T-helper 9 cell (primary cell): ENCODE measurements around the gene PI4KB.

ENCODE experiments used
- DNase-seq: peaks from one replicate; pipeline ENCODE4 v3.0.0-alpha.2; 2020

The PI4KB gene

DNA sequence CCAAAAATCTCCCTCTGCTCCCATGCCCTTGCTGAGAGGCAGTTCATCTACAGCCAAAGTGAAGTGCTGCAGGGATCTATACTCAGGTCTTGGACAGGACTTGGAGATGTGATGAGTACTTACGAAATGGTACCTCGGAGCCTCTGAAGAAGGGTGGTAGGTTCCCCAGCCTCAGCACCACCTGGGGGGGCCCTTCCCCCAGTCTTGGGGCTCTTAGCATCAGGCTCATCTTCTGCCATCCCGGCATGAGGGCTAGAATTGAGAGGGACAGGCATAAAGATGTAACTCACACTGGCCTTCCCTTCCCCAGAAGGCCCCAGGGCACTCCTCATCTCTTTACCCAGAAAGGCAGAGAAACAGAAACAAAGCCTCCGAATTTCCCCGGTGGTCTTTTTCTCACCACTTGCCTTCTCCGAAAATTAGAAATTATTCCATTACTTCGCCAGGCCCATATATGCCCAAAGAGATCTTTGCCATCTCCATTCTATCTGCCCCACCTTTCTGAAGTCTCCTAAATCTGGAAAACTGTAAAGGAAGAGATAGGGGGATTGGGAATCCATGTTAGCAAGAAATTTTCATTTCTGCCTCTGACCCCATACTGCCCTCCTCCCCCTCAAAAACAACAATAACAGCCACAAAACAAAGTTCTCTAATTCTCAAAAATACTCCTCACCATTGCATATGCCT lies 19.0 kb upstream of the PI4KB start:
- DNase-seq = no peak

DNA sequence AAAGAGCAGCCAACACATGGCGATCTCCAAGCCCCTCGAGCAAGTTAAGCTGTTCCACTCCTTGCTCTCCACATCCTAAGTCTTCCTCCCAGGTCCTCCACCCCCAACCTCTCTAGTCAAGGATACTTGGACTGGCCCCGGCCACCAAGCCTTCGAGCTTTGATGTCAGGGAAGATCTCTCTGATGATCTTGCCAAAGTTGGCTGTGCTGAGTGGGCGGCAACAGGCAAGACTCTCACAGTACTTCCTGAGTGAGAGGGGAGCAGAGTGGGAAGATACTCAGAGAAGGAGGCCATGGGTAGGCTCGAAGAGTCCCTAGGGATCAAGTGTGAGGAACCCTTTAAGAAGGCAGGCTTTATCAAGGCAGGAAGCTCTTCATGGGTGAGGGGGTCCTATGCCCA lies 17.1 kb upstream of the PI4KB start:
- DNase-seq = no peak

DNA sequence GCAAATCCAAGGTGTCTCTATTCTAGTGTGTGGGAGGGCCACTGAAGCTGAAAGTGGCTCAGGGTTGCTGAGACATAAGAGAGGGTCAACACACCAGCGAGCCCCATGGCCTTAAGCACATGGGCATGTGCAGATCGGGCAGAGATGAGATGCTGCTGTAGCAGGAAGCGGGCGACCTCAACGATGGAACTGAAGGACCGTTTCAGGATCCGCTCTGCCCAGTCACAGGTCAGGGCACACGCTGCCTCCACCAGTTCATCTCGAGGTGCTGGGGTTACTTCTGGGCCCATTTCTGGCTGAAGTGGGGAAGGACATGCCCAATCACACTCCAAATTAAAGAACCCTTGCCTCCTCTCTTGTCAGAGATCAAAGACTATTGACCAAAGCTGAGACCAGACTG lies 16.4 kb upstream of the PI4KB start:
- DNase-seq = no peak

DNA sequence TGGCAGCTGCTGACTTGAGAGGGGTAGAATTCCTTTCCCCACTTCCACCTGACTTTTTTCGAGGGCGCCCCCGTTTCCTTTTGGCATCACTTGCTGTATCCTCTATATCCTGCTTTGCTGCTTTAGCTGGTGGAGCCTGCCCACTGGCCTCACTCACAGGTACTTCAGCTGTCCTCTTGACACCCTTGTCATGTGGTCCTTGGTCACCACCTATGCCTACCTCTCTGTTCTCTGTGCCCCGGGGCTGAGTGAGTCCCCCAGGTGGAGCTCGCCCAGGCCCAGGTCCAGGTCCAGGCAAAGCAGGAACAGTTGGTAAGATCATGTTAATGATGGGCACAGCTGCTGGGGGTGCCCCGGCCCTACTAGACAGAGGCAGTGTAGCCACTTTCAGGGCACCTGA lies 15.4 kb upstream of the PI4KB start:
- DNase-seq = no peak

DNA sequence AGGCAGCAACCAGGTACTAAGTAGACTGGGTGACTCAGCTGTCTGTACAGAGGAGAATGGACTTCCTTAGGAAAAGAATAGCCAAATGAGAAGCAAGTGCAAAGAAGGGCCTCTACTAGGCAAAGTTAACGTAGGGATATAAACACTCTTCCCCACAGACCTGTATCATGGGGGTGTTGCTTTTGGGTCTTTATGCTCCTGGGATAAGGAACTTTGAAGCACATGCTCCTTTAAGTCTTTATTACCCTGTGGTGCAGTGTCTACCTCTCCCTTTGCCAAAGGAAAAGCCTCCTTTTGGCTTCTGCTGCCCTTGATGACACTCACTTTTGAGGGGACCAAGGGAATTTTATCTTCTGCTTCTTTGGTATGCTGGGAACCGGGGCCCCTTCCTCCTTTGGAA lies 14.8 kb upstream of the PI4KB start:
- no peak for DNase-seq

DNA sequence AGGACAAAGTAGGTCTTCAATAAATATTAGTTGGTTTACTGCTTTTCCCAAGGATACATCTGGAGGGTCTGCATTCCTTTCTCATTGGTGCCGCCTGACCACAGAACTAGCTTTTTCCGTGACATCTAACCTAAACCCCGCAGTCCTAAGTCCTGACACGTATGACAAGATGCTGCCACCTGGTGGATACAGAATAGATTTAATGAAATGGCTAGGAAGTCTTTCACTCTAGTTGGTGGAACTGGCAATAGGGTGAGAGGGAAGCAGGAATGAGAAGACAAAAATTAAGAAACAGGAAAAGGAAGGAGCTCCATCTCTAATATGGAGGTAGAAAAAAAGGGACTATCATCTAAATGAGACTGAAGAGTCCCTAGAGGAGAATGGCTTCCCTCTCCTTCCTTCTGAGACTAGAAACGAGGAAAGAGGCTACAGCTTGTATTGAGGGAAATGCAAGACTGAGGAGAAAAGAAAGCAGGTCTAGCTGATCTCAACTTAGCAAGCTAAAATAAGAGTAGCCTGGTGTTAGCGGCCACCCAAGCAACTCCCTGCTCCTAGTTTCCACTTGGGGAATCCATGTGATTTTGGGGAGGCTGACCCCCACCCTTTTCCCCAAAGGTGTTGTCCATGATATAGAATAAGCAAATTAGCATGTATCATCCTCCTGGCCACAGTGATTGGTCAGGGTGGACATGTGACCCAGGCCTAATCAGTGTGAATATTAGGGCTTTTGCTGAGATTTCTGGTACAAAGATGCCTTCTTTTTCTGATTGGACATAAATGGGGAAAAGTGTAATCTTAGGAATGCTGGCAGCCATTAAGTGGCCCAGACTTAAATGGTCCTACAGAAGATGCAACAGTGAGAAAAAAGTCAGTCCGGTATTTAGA lies 13.9 kb upstream of the PI4KB start:
- DNase-seq = peak; percentile 9

GRCh38 chr1:151336556-151336955 lies 9.3 kb upstream of the PI4KB start:
- DNase-seq = no peak

- no peak for DNase-seq
These were observed 7.6 kb upstream of the PI4KB start for GRCh38 chr1:151334822-151335221.

GRCh38 chr1:151327903-151328674 lies 873 bp upstream of the PI4KB start:
- DNase-seq = no peak

- peak; percentile 36 for DNase-seq
These were observed 495 bp downstream of the PI4KB start for GRCh38 chr1:151326619-151327222.

DNA sequence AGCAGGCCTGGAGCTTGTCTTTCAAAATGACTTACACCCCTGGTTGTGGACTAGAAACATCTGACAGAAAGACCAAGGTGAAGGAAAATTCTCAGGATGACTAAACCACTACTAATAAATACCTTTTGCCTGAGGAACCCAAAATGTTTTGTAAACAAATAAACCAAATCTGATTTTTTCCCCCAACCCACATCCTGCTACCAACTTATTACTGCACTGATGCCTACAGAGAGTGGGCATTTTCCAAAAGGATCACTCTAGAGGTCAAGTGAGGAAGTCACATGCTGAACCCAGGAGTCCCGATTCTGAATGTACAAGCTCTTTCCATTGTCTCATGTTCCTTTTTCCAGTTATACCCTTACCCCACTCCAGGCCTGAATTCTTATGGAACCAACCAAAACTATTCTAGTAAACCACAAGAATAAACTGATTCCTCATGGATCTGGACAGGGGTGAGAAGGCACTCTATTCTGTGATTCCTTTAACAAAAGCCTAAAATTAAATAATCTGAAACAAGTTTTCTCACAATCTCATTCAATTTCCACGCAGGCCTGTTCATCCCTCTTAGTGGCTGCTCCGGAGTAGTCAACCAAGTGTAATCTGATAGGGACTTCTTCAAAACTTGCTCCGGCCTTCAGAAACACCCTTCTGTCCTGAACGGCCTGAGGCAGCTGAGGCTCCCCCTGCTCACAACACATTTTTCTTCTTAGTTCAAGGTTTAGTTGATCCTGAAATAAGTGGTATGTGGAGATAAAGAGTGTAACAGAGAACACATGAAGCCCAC lies 1.4 kb downstream of the PI4KB start:
- DNase-seq = no peak

DNA sequence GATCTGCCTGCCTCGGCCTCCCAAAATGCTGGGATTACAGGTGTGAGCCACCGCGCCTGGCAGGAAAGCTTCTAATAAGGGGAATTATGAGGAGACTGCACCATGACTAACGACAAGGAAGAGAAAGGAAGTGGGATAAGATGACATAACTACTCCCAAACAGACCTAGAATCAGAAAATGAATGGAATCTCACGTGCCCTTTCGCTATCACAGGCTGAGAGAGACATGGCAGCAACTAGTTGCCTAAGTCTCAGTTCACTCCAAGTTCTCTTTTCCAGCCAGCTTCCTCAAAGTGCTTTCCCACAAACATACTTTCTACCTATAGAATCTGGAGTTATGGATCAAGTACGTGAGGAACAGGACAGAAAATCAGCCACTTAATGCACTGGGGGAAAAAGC lies 2.0 kb downstream of the PI4KB start:
- no peak for DNase-seq

- DNase-seq = no peak
These were observed 2.8 kb downstream of the PI4KB start for GRCh38 chr1:151324390-151324930.

- no peak for DNase-seq
These were observed 8.2 kb downstream of the PI4KB start for GRCh38 chr1:151318975-151319374.

DNA sequence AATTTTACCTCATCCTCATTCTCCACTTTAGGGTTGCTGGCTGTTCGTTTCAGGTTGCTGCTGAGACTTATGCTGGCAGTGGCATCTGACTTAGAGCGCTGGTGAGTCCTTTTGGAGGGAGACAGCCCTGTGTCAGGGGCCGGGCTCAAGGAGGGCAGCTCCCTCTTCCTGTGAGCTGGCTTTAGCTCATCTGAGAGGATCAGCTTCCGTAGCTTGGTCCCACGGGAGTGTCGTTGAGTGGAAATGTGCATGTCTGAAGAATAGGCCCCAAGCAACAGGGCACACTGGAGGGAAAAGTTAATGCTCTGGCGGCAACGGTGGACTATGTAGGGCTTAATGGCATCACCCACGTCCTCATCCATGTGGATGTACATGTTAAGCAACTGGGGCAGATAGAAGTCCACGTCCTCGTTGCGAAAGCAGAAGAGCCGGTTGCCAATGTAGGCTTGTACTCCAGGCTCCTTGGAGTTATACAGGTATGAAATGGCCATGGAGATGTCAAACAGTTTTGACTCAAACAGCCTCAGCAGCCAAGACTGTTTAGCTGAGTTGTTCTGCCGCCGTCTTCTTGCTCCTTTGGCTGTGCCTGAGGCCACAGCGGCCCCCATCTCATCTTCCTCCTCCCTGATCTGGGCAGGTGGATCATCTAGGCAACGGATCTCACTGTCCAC lies 11.5 kb downstream of the PI4KB start:
- no peak for DNase-seq

DNA sequence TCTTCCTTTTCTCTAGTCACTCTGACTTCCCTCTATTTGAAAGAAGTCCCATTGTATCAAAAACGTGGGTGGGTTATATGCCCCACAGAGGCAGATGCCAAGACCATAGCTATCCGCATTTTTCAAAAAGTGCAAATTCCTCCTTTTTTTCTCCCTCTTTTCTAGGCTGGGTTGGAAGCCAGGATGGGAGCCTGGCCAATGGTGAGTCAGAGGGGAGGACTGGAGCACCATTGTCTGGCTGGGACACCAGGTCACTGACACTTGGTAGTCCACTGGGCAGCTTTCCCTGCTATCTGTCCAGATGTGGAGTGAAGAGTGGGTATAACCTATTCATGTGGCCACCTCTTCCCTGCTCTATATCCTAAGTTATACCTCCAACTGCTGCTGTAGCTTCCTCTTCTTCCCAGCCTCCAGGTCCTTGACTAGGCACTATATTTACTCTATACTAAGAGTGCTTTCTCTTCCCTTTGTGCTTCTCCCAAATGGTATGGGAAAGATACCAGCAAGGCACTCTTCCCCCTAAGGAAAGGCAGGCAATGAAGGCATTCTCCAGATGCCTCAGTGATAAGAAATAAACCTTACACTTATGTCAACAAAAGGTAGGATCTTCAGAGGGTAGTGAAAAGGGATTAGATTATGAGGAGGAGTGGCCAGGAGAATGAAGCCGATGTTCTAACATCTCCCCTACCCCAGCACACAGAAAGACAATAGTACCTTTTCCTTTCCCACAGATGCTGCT lies 12.9 kb downstream of the PI4KB start:
- DNase-seq = no peak

GRCh38 chr1:151313501-151313900 lies 13.7 kb downstream of the PI4KB start:
- no peak for DNase-seq

DNA sequence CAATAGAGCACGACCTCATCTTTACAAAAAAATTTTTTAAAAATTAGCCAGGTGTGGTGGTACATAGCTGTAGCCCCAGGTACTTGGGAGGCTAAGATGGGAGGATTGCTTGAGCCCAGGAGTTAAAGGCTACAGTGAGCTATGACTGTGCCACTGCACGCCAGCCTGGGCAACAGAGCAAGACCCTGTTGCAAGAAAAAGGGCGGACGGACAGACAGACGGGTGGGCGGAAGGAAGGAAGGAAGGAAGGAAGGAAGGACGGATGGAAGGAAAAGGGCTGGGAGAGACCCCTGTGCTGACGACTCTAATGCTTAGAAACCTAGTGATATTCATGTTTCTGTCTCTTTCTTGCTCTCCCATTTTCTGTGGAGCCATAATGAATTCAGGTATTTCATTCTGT lies 14.4 kb downstream of the PI4KB start:
- no peak for DNase-seq

DNA sequence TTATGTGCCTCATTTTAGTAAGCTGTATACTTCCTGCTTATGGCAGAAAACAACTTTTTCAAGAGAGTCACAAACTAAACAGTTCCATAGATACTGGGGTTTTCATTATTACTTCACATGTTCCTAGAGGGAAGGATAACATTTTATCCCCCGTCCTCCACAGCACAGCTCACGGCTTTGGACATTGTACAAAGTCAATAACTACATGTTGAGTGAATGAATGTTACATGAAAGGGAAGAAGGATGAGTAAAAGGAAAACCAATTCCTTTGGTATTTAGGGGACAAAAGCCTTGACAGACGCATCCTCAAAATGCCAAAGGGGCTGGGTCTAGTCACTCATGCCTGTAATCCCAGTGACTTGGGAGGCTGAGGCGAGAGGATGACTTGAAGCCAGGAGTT lies 14.8 kb downstream of the PI4KB start:
- no peak for DNase-seq

DNA sequence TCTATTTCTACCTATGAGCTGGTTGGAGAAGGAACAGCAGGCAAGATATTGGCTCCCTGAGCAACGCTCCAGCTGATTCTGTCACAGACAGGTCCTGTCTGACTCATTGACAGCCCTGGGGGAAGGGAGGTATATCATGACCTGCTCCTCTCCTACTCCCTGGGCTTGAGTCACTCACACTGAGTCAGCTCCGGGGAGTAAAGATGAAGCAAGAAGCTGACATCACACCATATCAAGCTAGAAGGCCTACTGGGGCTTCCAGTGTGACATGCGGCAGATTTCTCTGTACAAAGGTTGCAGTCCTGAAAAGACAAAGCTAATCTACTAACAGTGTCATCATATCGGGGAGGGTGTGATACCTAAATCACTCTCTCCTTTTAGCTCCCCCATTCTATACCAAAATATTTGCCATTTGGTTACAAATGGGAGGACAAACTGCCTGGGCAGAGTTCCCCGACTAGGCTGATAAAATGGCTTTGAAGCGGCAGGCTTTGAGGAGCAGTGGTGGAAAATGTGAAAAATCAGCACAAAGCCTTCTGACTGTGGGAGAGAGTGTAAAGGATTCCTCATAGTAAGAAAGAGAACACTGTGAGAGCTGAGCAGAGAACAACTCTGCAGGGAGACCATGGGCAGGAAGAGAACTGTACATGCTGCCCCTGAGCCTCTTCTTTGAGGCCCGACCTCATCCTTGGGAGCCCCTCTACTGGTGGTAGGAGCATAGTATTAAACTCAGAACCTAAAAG lies 15.5 kb downstream of the PI4KB start:
- DNase-seq = peak; percentile 7
